NCI-H1694 (cell line): ENCODE data around the gene SRPK2.

Experiments
- DNase-seq: peaks from one replicate; lab custom pipeline; 2025; lab: John Stamatoyannopoulos, UW

Gene SRPK2

GRCh38 chr7:105097619-105098018 lies 291.1 kb downstream of the SRPK2 start:
- no peak for DNase-seq

GRCh38 chr7:105096306-105096705 lies 292.4 kb downstream of the SRPK2 start:
- no peak for DNase-seq

- DNase-seq: no peak
Observed at GRCh38 chr7:105094966-105095365, 293.8 kb downstream of the SRPK2 start.

GRCh38 chr7:105088456-105088855 lies 300.3 kb downstream of the SRPK2 start:
- no peak for DNase-seq

- no peak for DNase-seq
Observed at GRCh38 chr7:105087981-105088380, 300.7 kb downstream of the SRPK2 start.

GRCh38 chr7:105086850-105087249 lies 301.9 kb downstream of the SRPK2 start:
- no peak for DNase-seq

- DNase-seq: no peak
Observed at GRCh38 chr7:105084581-105084980, 304.1 kb downstream of the SRPK2 start.

- DNase-seq: no peak
Observed at GRCh38 chr7:105079348-105079747, 309.4 kb downstream of the SRPK2 start.

- DNase-seq: no peak
Observed at GRCh38 chr7:105073143-105073542, 315.6 kb downstream of the SRPK2 start.

GRCh38 chr7:105068886-105069285 lies 319.8 kb downstream of the SRPK2 start:
- DNase-seq: no peak

GRCh38 chr7:105067691-105068090 lies 321.0 kb downstream of the SRPK2 start:
- DNase-seq: no peak
